Astrocyte (in vitro differentiated cells and primary cell): ENCODE data around the gene SCNN1B. TPM values are rescaled to one million over a fixed set of nuclear protein-coding genes. Genes with fewer than 3 reads are reported as not detected.

Experiments used
- DNase-seq: peaks from one replicate; pipeline ENCODE4 v3.0.0-alpha.2; 2010; ENCODE audit warnings: low read depth
- FAIRE-seq: peaks from 2 replicates; lab custom pipeline; 2011; peaks lifted over from hg19 to GRCh38; lab: Jason Lieb, UNC
- H2AFZ ChIP-seq: 2 replicates; pipeline ENCODE4 v1.6.0; 2012; ENCODE audit warnings: low read depth, low read length, inconsistent platforms
- H3K27ac ChIP-seq: 2 replicates; pipeline ENCODE4 v1.5.1; 2011; ENCODE audit warnings: low read depth, low read length, inconsistent platforms
- H3K27me3 ChIP-seq: 2 replicates; pipeline ENCODE4 v1.6.0; 2011; ENCODE audit warnings: low read length, inconsistent platforms; ENCODE audit not compliant: insufficient read depth
- H3K36me3 ChIP-seq: 2 replicates; pipeline ENCODE4 v1.5.1; 2011; ENCODE audit warnings: low read length, inconsistent platforms; ENCODE audit not compliant: insufficient read depth
- H3K4me1 ChIP-seq: 2 replicates; pipeline ENCODE4 v1.5.1; 2011; ENCODE audit warnings: low read length, inconsistent platforms; ENCODE audit not compliant: insufficient read depth
- H3K4me2 ChIP-seq: 2 replicates; pipeline ENCODE4 v1.6.0; 2012; ENCODE audit warnings: low read length, inconsistent platforms
- H3K4me3 ChIP-seq: 2 replicates; pipeline ENCODE4 v1.5.1; 2011; ENCODE audit warnings: low read depth, mild to moderate bottlenecking, low read length, inconsistent platforms; ENCODE audit not compliant: insufficient read depth
- H3K79me2 ChIP-seq: 2 replicates; pipeline ENCODE4 v1.6.0; 2012; ENCODE audit warnings: mild to moderate bottlenecking, low read length, inconsistent platforms; ENCODE audit not compliant: insufficient read depth
- H3K9ac ChIP-seq: 2 replicates; pipeline ENCODE4 v1.6.0; 2012; ENCODE audit warnings: mild to moderate bottlenecking, low read length, inconsistent platforms
- H3K9me3 ChIP-seq: 2 replicates; pipeline ENCODE4 v1.5.1; 2012; ENCODE audit warnings: low read depth, mild to moderate bottlenecking, low read length, inconsistent platforms; ENCODE audit not compliant: insufficient read depth
- H4K20me1 ChIP-seq: 2 replicates; pipeline ENCODE4 v1.6.0; 2012; ENCODE audit warnings: low read length, inconsistent platforms; ENCODE audit not compliant: insufficient read depth
- H3K27ac Mint-ChIP-seq: one replicate; pipeline ENCODE4 v1.8.0; 2021; ENCODE audit warnings: mild to moderate bottlenecking, mixed read lengths; ENCODE audit not compliant: unreplicated experiment
- H3K27me3 Mint-ChIP-seq: one replicate; pipeline ENCODE4 v1.8.0; 2021; ENCODE audit warnings: low read depth, mixed read lengths; ENCODE audit not compliant: unreplicated experiment
- H3K36me3 Mint-ChIP-seq: one replicate; pipeline ENCODE4 v1.8.0; 2021; ENCODE audit warnings: low read depth, mixed read lengths; ENCODE audit not compliant: unreplicated experiment
- H3K4me1 Mint-ChIP-seq: one replicate; pipeline ENCODE4 v1.8.0; 2021; ENCODE audit warnings: low read depth, mixed read lengths; ENCODE audit not compliant: unreplicated experiment
- H3K4me3 Mint-ChIP-seq: one replicate; pipeline ENCODE4 v1.8.0; 2021; ENCODE audit warnings: mild to moderate bottlenecking, moderate library complexity, mixed read lengths; ENCODE audit not compliant: unreplicated experiment
- H3K9me3 Mint-ChIP-seq: one replicate; pipeline ENCODE4 v1.8.0; 2021; ENCODE audit warnings: mild to moderate bottlenecking, mixed read lengths; ENCODE audit not compliant: unreplicated experiment
- CTCF ChIP-seq: IDR thresholded peaks from 2 replicates; pipeline ENCODE4 v1.5.1; 2011; ENCODE audit warnings: low read depth, mild to moderate bottlenecking, inconsistent platforms, low read length, moderate library complexity; ENCODE audit not compliant: insufficient read depth
- EZH2 ChIP-seq: IDR thresholded peaks from 2 replicates; pipeline ENCODE4 v1.6.1; 2012; ENCODE audit warnings: mild to moderate bottlenecking, low read length, inconsistent platforms; ENCODE audit not compliant: insufficient read depth
- total RNA-seq: library from RNA; stranded (reverse); gene quantifications from 2 replicates; pipeline ENCODE4 v1.2.1, GENCODE V29; 2021

The SCNN1B gene
- total RNA-seq, 1 donor from 2014 or later: not detected

- H3K36me3 Mint-ChIP-seq: peaks cover 33% of the 10 kb centered on the region
- no peaks in the 10 kb centered on the region for H3K9me3 ChIP-seq
- H3K27me3 ChIP-seq: no peaks in the 10 kb centered on the region
- peak overlapping the region; percentile 26 for H3K27ac Mint-ChIP-seq
- no peak for FAIRE-seq
- no peaks in the 10 kb centered on the region for H3K27me3 Mint-ChIP-seq
- no peak for DNase-seq
- H2AFZ ChIP-seq: no peak overlapping the region
- H4K20me1 ChIP-seq: peaks cover 8% of the 10 kb centered on the region
- H3K4me2 ChIP-seq: no peak overlapping the region
- H3K79me2 ChIP-seq: no peaks in the 10 kb centered on the region
- no peak overlapping the region for H3K27ac ChIP-seq
- H3K36me3 ChIP-seq: peaks cover 21% of the 10 kb centered on the region
- no peak overlapping the region for H3K4me3 Mint-ChIP-seq
- H3K4me1 ChIP-seq: peaks cover 14% of the 10 kb centered on the region
- TF ChIP-seq EZH2 (no peak), CTCF (no peak)
- H3K4me1 Mint-ChIP-seq: peaks cover 16% of the 10 kb centered on the region
- no peaks in the 10 kb centered on the region for H3K9me3 Mint-ChIP-seq
- no peak overlapping the region for H3K4me3 ChIP-seq
- H3K9ac ChIP-seq: no peak overlapping the region
These were observed 106.2 kb downstream of the SCNN1B start for GRCh38 chr16:23408242-23408822.

- Histone ChIP-seq H3K27ac (no peak overlapping the region), H4K20me1 (peaks cover 8% of the 10 kb centered on the region), H3K27me3 (no peaks in the 10 kb centered on the region), H3K4me2 (no peak overlapping the region), H3K4me3 (no peak overlapping the region), H2AFZ (no peak overlapping the region), H3K79me2 (no peaks in the 10 kb centered on the region), H3K9me3 (no peaks in the 10 kb centered on the region), H3K36me3 (peaks cover 16% of the 10 kb centered on the region), H3K4me1 (peaks cover 14% of the 10 kb centered on the region), H3K9ac (no peak overlapping the region)
- H3K36me3 Mint-ChIP-seq: peaks cover 36% of the 10 kb centered on the region
- no peak for TF ChIP-seq CTCF
- no peak for TF ChIP-seq EZH2
- no peaks in the 10 kb centered on the region for H3K9me3 Mint-ChIP-seq
- no peak overlapping the region for H3K4me3 Mint-ChIP-seq
- peak overlapping the region; percentile 26 for H3K27ac Mint-ChIP-seq
- DNase-seq: peak; percentile 64
- H3K4me1 Mint-ChIP-seq: peaks cover 16% of the 10 kb centered on the region
- no peaks in the 10 kb centered on the region for H3K27me3 Mint-ChIP-seq
- FAIRE-seq: no peak
These were observed 106.8 kb downstream of the SCNN1B start for GRCh38 chr16:23408823-23409298.

- FAIRE-seq: no peak
- H3K27ac Mint-ChIP-seq: peak overlapping the region; percentile 53
These were observed 107.4 kb downstream of the SCNN1B start for GRCh38 chr16:23409522-23409921.

More at GRCh38 chr16:23409522-23409921, 107.4 kb downstream of the SCNN1B start:
- H3K4me3 ChIP-seq: no peak overlapping the region
- Mint-ChIP-seq H3K4me1 (peaks cover 13% of the 10 kb centered on the region), H3K27me3 (no peaks in the 10 kb centered on the region), H3K36me3 (peaks cover 36% of the 10 kb centered on the region), H3K9me3 (no peaks in the 10 kb centered on the region), H3K4me3 (no peak overlapping the region)
- no peaks in the 10 kb centered on the region for H3K27me3 ChIP-seq
- no peak for DNase-seq
- no peak overlapping the region for H2AFZ ChIP-seq
- H3K36me3 ChIP-seq: peaks cover 16% of the 10 kb centered on the region
- no peak for TF ChIP-seq CTCF
- TF ChIP-seq EZH2: no peak
- peaks cover 14% of the 10 kb centered on the region for H3K4me1 ChIP-seq
- H4K20me1 ChIP-seq: peaks cover 8% of the 10 kb centered on the region
- H3K79me2 ChIP-seq: no peaks in the 10 kb centered on the region
- peak overlapping the region; percentile 4 for H3K27ac ChIP-seq
- no peak overlapping the region for H3K9ac ChIP-seq
- no peak overlapping the region for H3K4me2 ChIP-seq
- no peaks in the 10 kb centered on the region for H3K9me3 ChIP-seq
